Transverse colon (tissue), 4 donors: ENCODE results near the gene SH3RF3. TPM values are rescaled to one million over a fixed set of nuclear protein-coding genes. Genes with fewer than 3 reads are reported as not detected.

Experiments used
- DNase-seq: peaks from one replicate; pipeline ENCODE4 v3.0.0-alpha.2; 2019
- H3K27ac ChIP-seq, 4 donors: fragments of 200-600 bp; sonication (generic); 2 replicates each; pipeline ENCODE4 v1.5.1; 2016 to 2018; ENCODE audit warnings: inconsistent platforms in 4 of 4
- H3K27me3 ChIP-seq: fragments of 200-600 bp; sonication (generic); 2 replicates; pipeline ENCODE4 v1.5.1; 2017; ENCODE audit warnings: inconsistent platforms
- H3K36me3 ChIP-seq, 4 donors: fragments of 200-600 bp; sonication (generic); 2 replicates each; pipeline ENCODE4 v1.5.1; 2017 to 2019; ENCODE audit warnings: inconsistent platforms in 4 of 4
- H3K4me1 ChIP-seq, 4 donors: fragments of 200-600 bp; sonication (generic); 2 replicates each; pipeline ENCODE4 v1.5.1; 2017 to 2020; ENCODE audit warnings: inconsistent platforms in 4 of 4
- H3K4me3 ChIP-seq, 4 donors: fragments of 200-600 bp; sonication (generic); 1 replicate in 1 of 4; 2 replicates in 3 of 4; pipeline versions ENCODE4 v1.5.1 to v1.6.1; 2017 to 2019; ENCODE audit warnings: inconsistent platforms in 4 of 4
- H3K9me3 ChIP-seq, 2 donors: fragments of 200-600 bp; sonication (generic); 2 replicates each; pipeline ENCODE4 v1.5.1; 2017 to 2019; ENCODE audit warnings: inconsistent platforms in 2 of 2
- EP300 ChIP-seq: sonication (generic); formaldehyde crosslinking; IDR thresholded peaks from one replicate; pipeline ENCODE4 v1.6.1; 2017; ENCODE audit warnings: antibody characterized with exemption, low read depth
- POLR2A ChIP-seq: fragments of 450-650 bp; IDR thresholded peaks from one replicate; pipeline ENCODE4 v1.6.1; 2016; ENCODE audit warnings: antibody characterized with exemption, mild to moderate bottlenecking, moderate library complexity
- POLR2AphosphoS5 ChIP-seq, 3 donors: sonication (generic); formaldehyde crosslinking; IDR thresholded peaks; one replicate each; pipeline ENCODE4 v1.6.1; 2016; ENCODE audit warnings: antibody characterized with exemption in 3 of 3
- WGBS, 2 donors: methylation state at CpG; one replicate each; pipeline ENCODE4 v1.1.5; 2018; ENCODE audit warnings: low coverage in 1 of 2; 5-methylcytosine and 5-hydroxymethylcytosine counted together
- in situ Hi-C, 4 donors: fragments of 200-750 bp; cut with MboI; loops; one replicate each; pipeline versions ENCODE4 v1.15.0 to v1.15.1; 2017; ENCODE audit warnings: low sequenced_read_pairs in 3 of 4, low pct_ligation_motif_present in 1 of 4, low pct_unique_long_range_greater_than_20kb in 1 of 4
- intact Hi-C: fragments of 100-400 bp; cut with DNase I; formaldehyde crosslinking; loops from one replicate; pipeline ENCODE4 v1.15.1; 2023; ENCODE audit warnings: low total_unique reads
- total RNA-seq, 4 donors: library from RNA; depleted of rRNA; stranded (reverse); fragments of >200 nt; gene quantifications; one replicate each; pipeline ENCODE4 v1.1.0, GENCODE V29; 2016
- TF ChIP-seq, protein P1 (sequence below), 5 experiments: fragments of 200-600 bp in 3 of 5; fragments of 450-650 bp in 2 of 5; sonication (generic) in 3 of 5; IDR thresholded peaks; 1 replicate in 2 of 5; 2 replicates in 3 of 5; pipeline ENCODE4 v1.5.1; 2016 to 2017; ENCODE audit warnings: antibody characterized with exemption in 5 of 5, inconsistent platforms in 3 of 5, mild to moderate bottlenecking in 2 of 5, moderate library complexity in 1 of 5

The SH3RF3 gene
- total RNA-seq, 4 donors from 2014 or later = 1.9 to 8.8 (median 2.9) TPM

DNA sequence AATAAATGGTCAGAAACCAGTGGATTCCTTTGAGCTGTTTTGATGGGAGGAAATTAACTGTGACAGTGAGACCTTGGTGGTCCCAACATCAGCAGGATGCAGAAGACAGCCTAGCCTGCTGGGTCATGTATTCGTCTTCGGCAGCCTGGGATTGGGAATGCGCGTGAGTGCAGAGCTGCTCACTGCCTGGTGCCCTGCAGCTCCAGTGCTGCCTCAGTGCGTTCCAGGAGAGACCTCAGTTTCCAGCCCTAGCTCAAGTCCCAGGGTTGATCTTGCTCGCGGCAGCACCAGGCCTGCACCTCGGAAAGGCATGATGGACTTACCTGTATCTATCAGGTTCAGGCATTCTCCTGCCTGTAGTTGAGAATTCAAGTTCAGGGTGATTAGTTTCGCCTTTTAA, 203.9 kb downstream of the SH3RF3 start:
- H3K36me3 ChIP-seq = no peaks in the 10 kb centered on the region
- intact Hi-C loops = no loop called here
- no peaks in the 10 kb centered on the region for H3K27me3 ChIP-seq
- TF ChIP-seq, protein P1, sequence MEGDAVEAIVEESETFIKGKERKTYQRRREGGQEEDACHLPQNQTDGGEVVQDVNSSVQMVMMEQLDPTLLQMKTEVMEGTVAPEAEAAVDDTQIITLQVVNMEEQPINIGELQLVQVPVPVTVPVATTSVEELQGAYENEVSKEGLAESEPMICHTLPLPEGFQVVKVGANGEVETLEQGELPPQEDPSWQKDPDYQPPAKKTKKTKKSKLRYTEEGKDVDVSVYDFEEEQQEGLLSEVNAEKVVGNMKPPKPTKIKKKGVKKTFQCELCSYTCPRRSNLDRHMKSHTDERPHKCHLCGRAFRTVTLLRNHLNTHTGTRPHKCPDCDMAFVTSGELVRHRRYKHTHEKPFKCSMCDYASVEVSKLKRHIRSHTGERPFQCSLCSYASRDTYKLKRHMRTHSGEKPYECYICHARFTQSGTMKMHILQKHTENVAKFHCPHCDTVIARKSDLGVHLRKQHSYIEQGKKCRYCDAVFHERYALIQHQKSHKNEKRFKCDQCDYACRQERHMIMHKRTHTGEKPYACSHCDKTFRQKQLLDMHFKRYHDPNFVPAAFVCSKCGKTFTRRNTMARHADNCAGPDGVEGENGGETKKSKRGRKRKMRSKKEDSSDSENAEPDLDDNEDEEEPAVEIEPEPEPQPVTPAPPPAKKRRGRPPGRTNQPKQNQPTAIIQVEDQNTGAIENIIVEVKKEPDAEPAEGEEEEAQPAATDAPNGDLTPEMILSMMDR (IDR thresholded peaks at IDR 0.05) = no peak
- TF ChIP-seq POLR2A (no peak), POLR2AphosphoS5 (IDR thresholded peaks at IDR 0.05) (no peak), EP300 (no peak)
- H3K9me3 ChIP-seq = no peaks in the 10 kb centered on the region
- peaks cover 0 to 21% (median 14%) of the 10 kb centered on the region in 4 donors for H3K4me1 ChIP-seq
- in situ Hi-C loops = no loop called here
- 60 to 88% methylated on average over 1 to 9 of the region's 9 CpGs for WGBS, 2 donors
- H3K27ac ChIP-seq = no peak overlapping the region
- DNase-seq = no peak
- no peak overlapping the region for H3K4me3 ChIP-seq

DNA sequence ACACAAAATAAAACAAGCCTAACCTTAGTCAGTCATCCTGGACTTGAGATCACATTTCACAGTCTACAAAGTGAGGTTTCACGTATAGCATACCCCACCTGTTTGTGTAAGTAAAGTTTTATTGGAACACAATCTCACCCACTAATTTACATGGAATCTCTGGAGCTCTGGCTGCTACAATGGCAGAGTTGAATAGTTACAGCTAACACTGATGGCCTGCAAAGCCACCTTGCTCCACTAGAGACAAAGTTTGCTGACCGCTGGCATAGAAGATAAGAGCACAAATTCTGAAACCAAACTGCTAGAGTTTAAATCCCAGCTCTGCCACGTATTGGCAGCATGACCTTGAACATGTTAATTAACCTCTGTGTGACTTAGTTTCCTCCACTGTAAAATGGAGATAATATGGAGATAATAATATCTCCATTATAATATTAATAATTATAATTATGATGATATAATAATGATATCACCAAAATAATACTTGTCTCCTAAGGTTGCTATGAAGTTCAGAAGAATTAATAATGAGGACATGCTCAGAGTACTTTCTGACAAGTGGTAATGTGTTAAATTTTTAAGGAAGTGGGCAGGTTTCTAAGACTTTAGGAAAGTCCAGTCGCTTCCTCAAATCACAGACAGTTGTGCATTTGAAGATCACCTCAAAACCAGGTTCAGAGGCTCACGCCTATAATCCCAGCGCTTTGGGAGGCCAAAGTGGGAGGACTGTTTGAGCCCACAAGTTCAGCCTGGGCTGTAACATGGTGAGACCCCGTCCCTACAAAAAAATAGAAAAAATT, 204.6 kb downstream of the SH3RF3 start:
- WGBS, 2 donors = 62 to 82% methylated on average over 2 to 7 of the region's 7 CpGs
- H3K9me3 ChIP-seq = no peaks in the 10 kb centered on the region
- H3K27me3 ChIP-seq = no peaks in the 10 kb centered on the region
- intact Hi-C loops (no loop called here), in situ Hi-C loops (no loop called here)
- H3K4me3 ChIP-seq = no peak overlapping the region
- no peak overlapping the region for H3K27ac ChIP-seq
- no peak for TF ChIP-seq POLR2A
- TF ChIP-seq, protein P1 (IDR thresholded peaks at IDR 0.05) = peak in 1 of 5 experiments; percentile 14
- no peaks in the 10 kb centered on the region for H3K36me3 ChIP-seq
- peaks cover 0 to 21% (median 14%) of the 10 kb centered on the region in 4 donors for H3K4me1 ChIP-seq
- no peak for DNase-seq

DNA sequence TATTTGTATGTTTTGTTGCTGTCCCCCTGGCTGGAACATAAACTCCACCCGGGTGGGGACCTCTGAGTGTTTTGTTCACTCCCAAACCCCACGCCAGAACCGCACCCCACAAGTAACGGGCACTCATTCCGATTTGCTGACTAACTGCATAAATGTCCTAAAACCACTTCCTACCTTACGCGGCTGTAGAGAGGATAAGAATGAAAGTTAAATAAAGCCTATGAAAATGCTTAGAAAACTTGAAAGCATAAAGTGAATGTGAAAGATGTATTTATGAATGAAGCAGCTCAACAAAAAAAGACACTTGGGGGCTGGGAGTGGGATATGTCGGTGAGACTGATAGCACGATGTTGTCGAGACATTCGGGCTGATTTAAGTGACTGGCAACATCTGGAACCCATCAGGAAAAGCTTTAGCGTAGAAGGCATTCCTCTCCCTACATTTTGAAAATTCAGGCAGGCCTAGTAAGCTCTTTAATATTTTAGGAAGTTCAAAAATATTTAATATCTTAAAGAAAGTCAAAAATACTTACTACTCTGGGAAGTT, 206.7 kb downstream of the SH3RF3 start:
- TF ChIP-seq EP300 (no peak), POLR2A (no peak), POLR2AphosphoS5 (IDR thresholded peaks at IDR 0.05) (no peak)
- TF ChIP-seq, protein P1 (IDR thresholded peaks at IDR 0.05) = no peak
- no peaks in the 10 kb centered on the region for H3K27me3 ChIP-seq
- in situ Hi-C loops (no loop called here), intact Hi-C loops (no loop called here)
- 47 to 53% methylated on average over 12 of the region's 12 CpGs for WGBS, 2 donors
- no peak for DNase-seq
- H3K27ac ChIP-seq = no peak overlapping the region
- H3K4me3 ChIP-seq = no peak overlapping the region
- no peaks in the 10 kb centered on the region for H3K9me3 ChIP-seq
- no peaks in the 10 kb centered on the region for H3K36me3 ChIP-seq
- peaks cover 0 to 21% (median 14%) of the 10 kb centered on the region in 4 donors for H3K4me1 ChIP-seq

DNA sequence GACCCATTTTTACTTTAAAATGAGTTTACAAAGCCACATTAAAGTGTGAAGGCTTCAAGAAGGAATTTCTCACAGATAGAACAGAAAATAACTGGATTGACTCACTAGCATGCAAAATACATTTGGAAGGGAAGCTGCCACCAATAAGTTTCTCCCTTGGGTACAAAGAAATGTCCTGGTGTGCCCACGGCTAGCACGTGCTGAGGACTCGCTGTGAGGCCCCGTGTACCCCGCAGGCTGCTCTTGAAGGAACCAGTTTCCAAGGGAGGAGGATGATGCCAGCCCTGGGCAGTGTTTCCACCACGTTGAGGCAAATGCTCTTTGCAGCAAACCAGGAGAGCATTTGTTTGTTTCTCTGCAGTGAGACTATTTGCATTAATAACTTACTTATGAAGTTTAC, 207.3 kb downstream of the SH3RF3 start:
- H3K27me3 ChIP-seq = no peaks in the 10 kb centered on the region
- DNase-seq = no peak
- H3K4me1 ChIP-seq = peaks cover 0 to 21% (median 14%) of the 10 kb centered on the region in 4 donors
- H3K4me3 ChIP-seq = no peak overlapping the region
- H3K9me3 ChIP-seq = no peaks in the 10 kb centered on the region
- H3K27ac ChIP-seq = no peak overlapping the region
- no peak for TF ChIP-seq EP300
- TF ChIP-seq, protein P1 (IDR thresholded peaks at IDR 0.05) = no peak
- no peak for TF ChIP-seq POLR2A
- in situ Hi-C loops (no loop called here), intact Hi-C loops (no loop called here)
- no peaks in the 10 kb centered on the region for H3K36me3 ChIP-seq
- 40 to 52% methylated on average over 1 to 6 of the region's 6 CpGs for WGBS, 2 donors
